ENCODE measurements around the gene APBB1IP. TPM values are rescaled to one million over a fixed set of nuclear protein-coding genes. Genes with fewer than 3 reads are reported as not detected.
"Not testable (repeated sequence)": the region's sequence is repeated elsewhere in the genome, so short reads cannot be mapped to it uniquely, and the experiment has no call there.

APBB1IP gene
- total RNA-seq, 1 donor from 2014 or later: not detected

- H3K4me3 ChIP-seq (ENCODE audit: low read depth, low read length): no peak overlapping the region
- TF ChIP-seq, protein P1, sequence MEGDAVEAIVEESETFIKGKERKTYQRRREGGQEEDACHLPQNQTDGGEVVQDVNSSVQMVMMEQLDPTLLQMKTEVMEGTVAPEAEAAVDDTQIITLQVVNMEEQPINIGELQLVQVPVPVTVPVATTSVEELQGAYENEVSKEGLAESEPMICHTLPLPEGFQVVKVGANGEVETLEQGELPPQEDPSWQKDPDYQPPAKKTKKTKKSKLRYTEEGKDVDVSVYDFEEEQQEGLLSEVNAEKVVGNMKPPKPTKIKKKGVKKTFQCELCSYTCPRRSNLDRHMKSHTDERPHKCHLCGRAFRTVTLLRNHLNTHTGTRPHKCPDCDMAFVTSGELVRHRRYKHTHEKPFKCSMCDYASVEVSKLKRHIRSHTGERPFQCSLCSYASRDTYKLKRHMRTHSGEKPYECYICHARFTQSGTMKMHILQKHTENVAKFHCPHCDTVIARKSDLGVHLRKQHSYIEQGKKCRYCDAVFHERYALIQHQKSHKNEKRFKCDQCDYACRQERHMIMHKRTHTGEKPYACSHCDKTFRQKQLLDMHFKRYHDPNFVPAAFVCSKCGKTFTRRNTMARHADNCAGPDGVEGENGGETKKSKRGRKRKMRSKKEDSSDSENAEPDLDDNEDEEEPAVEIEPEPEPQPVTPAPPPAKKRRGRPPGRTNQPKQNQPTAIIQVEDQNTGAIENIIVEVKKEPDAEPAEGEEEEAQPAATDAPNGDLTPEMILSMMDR (IDR thresholded peaks at IDR 0.05; ENCODE audit: insufficient read depth, low read length, severe bottlenecking): no peak
- H3K27me3 ChIP-seq (ENCODE audit: control insufficient read depth, insufficient read depth, low read length): no peaks in the 10 kb centered on the region
- DNase-seq (ENCODE audit: low read depth) (peak; percentile 4), FAIRE-seq (no peak)
- no peaks in the 10 kb centered on the region for H3K36me3 ChIP-seq (ENCODE audit: control insufficient read depth, insufficient read depth, low read length)
Observed at GRCh38 chr10:26486990-26487850, 49.1 kb downstream of the APBB1IP start.

- no peak for DNase-seq (ENCODE audit: low read depth)
Observed at GRCh38 chr10:26488344-26488743, 50.2 kb downstream of the APBB1IP start.

DNA sequence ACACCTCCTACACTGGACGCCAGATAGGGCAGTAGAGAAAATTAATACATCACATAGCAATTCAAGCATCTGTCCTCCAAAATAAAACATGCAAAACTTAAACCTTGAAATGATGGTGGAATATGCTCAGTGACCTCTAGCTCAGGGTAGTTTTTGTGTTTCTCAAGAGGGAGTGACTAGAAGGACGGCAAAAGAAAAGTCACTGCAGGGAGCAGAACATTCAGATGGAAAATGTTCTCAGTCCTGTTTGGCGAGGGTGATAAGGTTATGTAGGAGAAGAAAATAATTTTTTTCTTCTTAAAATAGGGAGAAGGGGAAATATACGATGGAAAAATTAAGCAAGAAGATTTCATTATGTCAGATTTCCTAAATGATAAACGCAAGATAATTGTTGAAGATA is 50.9 kb downstream of the APBB1IP start:
- no peaks in the 10 kb centered on the region for H3K36me3 ChIP-seq (ENCODE audit: control insufficient read depth, insufficient read depth, low read length)
- FAIRE-seq: no peak
- H3K27me3 ChIP-seq (ENCODE audit: control insufficient read depth, insufficient read depth, low read length): no peaks in the 10 kb centered on the region
- H3K4me3 ChIP-seq (ENCODE audit: low read depth, low read length): no peak overlapping the region
- TF ChIP-seq, protein P1 (IDR thresholded peaks at IDR 0.05; ENCODE audit: insufficient read depth, low read length, severe bottlenecking): no peak
- DNase-seq (ENCODE audit: low read depth): no peak

More at GRCh38 chr10:26488344-26488743, 50.2 kb downstream of the APBB1IP start:
- no peaks in the 10 kb centered on the region for H3K36me3 ChIP-seq (ENCODE audit: control insufficient read depth, insufficient read depth, low read length)
- H3K27me3 ChIP-seq (ENCODE audit: control insufficient read depth, insufficient read depth, low read length): no peaks in the 10 kb centered on the region
- no peak overlapping the region for H3K4me3 ChIP-seq (ENCODE audit: low read depth, low read length)
- FAIRE-seq: no peak
- TF ChIP-seq, protein P1 (IDR thresholded peaks at IDR 0.05; ENCODE audit: insufficient read depth, low read length, severe bottlenecking): no peak

DNA sequence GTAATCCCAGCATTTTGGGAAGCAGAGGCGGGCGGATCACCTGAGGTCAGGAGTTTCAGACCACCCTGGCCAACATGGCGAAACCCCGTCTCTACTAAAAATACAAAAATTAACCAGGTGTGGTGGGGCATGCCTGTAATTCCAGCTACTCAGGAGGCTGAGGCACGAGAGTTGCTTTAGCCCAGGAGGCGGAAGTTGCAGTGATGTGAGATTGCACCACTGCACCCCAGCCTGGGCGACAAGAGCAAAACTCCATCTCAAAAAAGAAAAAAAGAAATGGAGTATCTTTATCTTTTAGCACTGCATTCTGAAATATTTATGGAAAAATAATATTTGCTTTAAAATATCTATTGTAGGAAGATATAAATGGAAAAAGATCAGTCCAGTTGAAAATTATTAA is 52.2 kb downstream of the APBB1IP start:
- H3K27me3 ChIP-seq (ENCODE audit: control insufficient read depth, insufficient read depth, low read length); H3K36me3 ChIP-seq (ENCODE audit: control insufficient read depth, insufficient read depth, low read length); H3K4me3 ChIP-seq (ENCODE audit: low read depth, low read length); FAIRE-seq; DNase-seq (ENCODE audit: low read depth): not testable (repeated sequence)

DNA sequence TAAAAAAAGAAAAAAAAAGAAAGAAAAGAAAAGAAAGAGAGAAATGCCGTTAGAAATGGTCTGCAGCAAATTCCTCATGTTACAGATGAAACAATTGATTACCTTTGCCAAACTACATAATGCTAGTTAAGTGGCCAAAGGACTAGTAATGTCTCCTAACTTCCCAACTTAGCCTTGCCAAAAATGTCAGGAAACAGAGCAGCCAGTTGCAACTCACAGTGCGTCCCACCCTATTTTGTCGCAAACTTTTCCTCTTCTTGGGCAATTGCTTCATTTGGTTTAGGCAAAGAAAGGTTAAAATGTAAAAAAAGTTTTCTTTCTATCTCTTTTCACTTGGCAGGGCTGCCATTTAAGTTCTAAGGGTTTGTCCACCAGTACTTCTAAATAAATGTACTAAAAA is 53.1 kb downstream of the APBB1IP start:
- H3K36me3 ChIP-seq (ENCODE audit: control insufficient read depth, insufficient read depth, low read length): no peaks in the 10 kb centered on the region
- no peaks in the 10 kb centered on the region for H3K27me3 ChIP-seq (ENCODE audit: control insufficient read depth, insufficient read depth, low read length)
- TF ChIP-seq, protein P1 (IDR thresholded peaks at IDR 0.05; ENCODE audit: insufficient read depth, low read length, severe bottlenecking): no peak
- DNase-seq (ENCODE audit: low read depth): no peak
- H3K4me3 ChIP-seq (ENCODE audit: low read depth, low read length): no peak overlapping the region
- FAIRE-seq: no peak

- H3K27me3 ChIP-seq (ENCODE audit: control insufficient read depth, insufficient read depth, low read length): no peaks in the 10 kb centered on the region
- H3K4me3 ChIP-seq (ENCODE audit: low read depth, low read length): no peak overlapping the region
- FAIRE-seq (no peak), DNase-seq (ENCODE audit: low read depth) (no peak)
- no peaks in the 10 kb centered on the region for H3K36me3 ChIP-seq (ENCODE audit: control insufficient read depth, insufficient read depth, low read length)
- TF ChIP-seq, protein P1 (IDR thresholded peaks at IDR 0.05; ENCODE audit: insufficient read depth, low read length, severe bottlenecking): no peak
Observed at GRCh38 chr10:26491934-26492333, 53.8 kb downstream of the APBB1IP start.

DNA sequence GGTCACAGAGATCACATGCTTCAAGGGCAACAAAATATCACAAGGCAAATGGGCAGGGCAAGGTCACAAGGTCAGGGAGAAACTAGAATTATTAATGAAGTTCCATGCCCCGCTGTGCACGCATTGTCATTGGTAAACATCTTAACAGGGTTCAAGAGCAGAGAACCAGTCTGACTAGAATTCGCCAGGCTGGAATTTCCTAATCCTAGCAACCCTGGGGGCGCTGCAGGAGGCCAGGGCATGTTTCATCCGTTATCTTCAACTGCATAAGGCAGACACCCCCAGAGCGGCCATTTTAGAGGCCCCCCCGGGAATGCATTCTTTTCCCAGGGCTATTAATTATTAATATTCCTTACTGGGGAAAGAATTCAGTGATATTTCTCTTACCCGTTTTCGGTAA is 54.6 kb downstream of the APBB1IP start:
- FAIRE-seq; DNase-seq (ENCODE audit: low read depth); H3K4me3 ChIP-seq (ENCODE audit: low read depth, low read length); H3K27me3 ChIP-seq (ENCODE audit: control insufficient read depth, insufficient read depth, low read length); H3K36me3 ChIP-seq (ENCODE audit: control insufficient read depth, insufficient read depth, low read length): not testable (repeated sequence)
